ENCODE results near the gene HLA-DPB1. TPM values are rescaled to one million over a fixed set of nuclear protein-coding genes. Genes with fewer than 3 reads are reported as not detected.

Gene HLA-DPB1
- polyA plus RNA-seq, 3 donors, result 569 to 682 (median 676) TPM

- Histone ChIP-seq H4K20me1 (ENCODE audit: insufficient read depth, low read length) (no peaks in the 10 kb centered on the region), H3K4me3 (replicated peaks in 1 of 3; ENCODE audit: low read depth in 2 of 3, low read length in 3 of 3) (no peak overlapping the region), H3K4me2 (replicated peaks; ENCODE audit: extremely low read depth, low read length, poor library complexity, severe bottlenecking) (no peak overlapping the region), H3K79me2 (ENCODE audit: insufficient read depth, low read length) (no peaks in the 10 kb centered on the region), H3K27me3 (ENCODE audit: control insufficient read depth in 2 of 2, insufficient read depth in 2 of 2, low read length in 2 of 2) (no peaks in the 10 kb centered on the region), H3K9me3 (replicated peaks in 1 of 2; ENCODE audit: control insufficient read depth in 1 of 2, insufficient read depth in 1 of 2, low read length in 2 of 2) (no peaks in the 10 kb centered on the region), H3K4me1 (ENCODE audit: control insufficient read depth in 1 of 2, insufficient read depth in 2 of 2, low read length in 2 of 2) (peaks cover 29 to 30% of the 10 kb centered on the region in 2 donors), H2AFZ (ENCODE audit: insufficient read depth, low read depth, low read length, poor library complexity, severe bottlenecking) (no peak overlapping the region), H3K36me3 (replicated peaks in 1 of 2; ENCODE audit: control insufficient read depth in 1 of 2, insufficient read depth in 2 of 2, low read length in 2 of 2) (no peaks in the 10 kb centered on the region), H3K27ac (ENCODE audit: low read depth in 1 of 2, low read length in 2 of 2) (no peak overlapping the region), H3K9ac (ENCODE audit: insufficient read depth, low read length, poor library complexity, severe bottlenecking) (no peak overlapping the region)
- DNase-seq, result no peak
- no peak for TF ChIP-seq CTCF (IDR thresholded peaks at IDR 0.05)
- Mint-ChIP-seq H3K9me3 (peaks cover 0 to 10% (median 0%) of the 10 kb centered on the region in 7 donors), H3K27ac (no peak overlapping the region), H3K27me3 (ENCODE audit: low read depth in 3 of 3) (peaks cover 0 to 4% (median 0%) of the 10 kb centered on the region in 3 donors), H3K4me3 (no peak overlapping the region), H3K4me1 (peaks cover 29% of the 10 kb centered on the region), H3K36me3 (peaks cover 0 to 4% of the 10 kb centered on the region in 2 donors)
- WGBS (ENCODE audit: insufficient coverage), result 79% methylated on average over 2 of the region's 4 CpGs
- intact Hi-C loops (cut with micrococcal nuclease), result no loop called here
These were observed 22.6 kb upstream of the HLA-DPB1 start for GRCh38 chr6:33053230-33053629.

- H3K4me2 ChIP-seq (replicated peaks; ENCODE audit: extremely low read depth, low read length, poor library complexity, severe bottlenecking), result peak overlapping the region; percentile 36
- H2AFZ ChIP-seq (ENCODE audit: insufficient read depth, low read depth, low read length, poor library complexity, severe bottlenecking), result no peak overlapping the region
- H3K27ac ChIP-seq (ENCODE audit: low read depth in 1 of 2, low read length in 2 of 2), result peak overlapping the region in 1 of 2 donors; percentile 59
- H3K79me2 ChIP-seq (ENCODE audit: insufficient read depth, low read length), result no peaks in the 10 kb centered on the region
- no peak overlapping the region for H3K9ac ChIP-seq (ENCODE audit: insufficient read depth, low read length, poor library complexity, severe bottlenecking)
- WGBS (ENCODE audit: insufficient coverage), result 57% methylated on average over 1 of the region's 6 CpGs
- H3K27me3 ChIP-seq (ENCODE audit: control insufficient read depth in 2 of 2, insufficient read depth in 2 of 2, low read length in 2 of 2), result no peaks in the 10 kb centered on the region
- H3K4me3 ChIP-seq (replicated peaks in 1 of 3; ENCODE audit: low read depth in 2 of 3, low read length in 3 of 3), result peak overlapping the region in 2 of 3 experiments; percentile 10 to 43
- Mint-ChIP-seq H3K27me3 (ENCODE audit: low read depth in 3 of 3) (peaks cover 0 to 5% (median 0%) of the 10 kb centered on the region in 3 donors), H3K4me3 (peak overlapping the region; percentile 37 to 62), H3K9me3 (peaks cover 0 to 10% (median 6%) of the 10 kb centered on the region in 7 donors), H3K27ac (peak overlapping the region; percentile 51 to 82 (median 70)), H3K4me1 (peaks cover 30% of the 10 kb centered on the region), H3K36me3 (no peaks in the 10 kb centered on the region)
- intact Hi-C loops (cut with micrococcal nuclease), result no loop called here
- no peak for TF ChIP-seq CTCF (IDR thresholded peaks at IDR 0.05)
- no peaks in the 10 kb centered on the region for H3K9me3 ChIP-seq (replicated peaks in 1 of 2; ENCODE audit: control insufficient read depth in 1 of 2, insufficient read depth in 1 of 2, low read length in 2 of 2)
- peak in 2 of 3 donors; percentile 48 to 51 for DNase-seq
- peaks cover 29 to 34% of the 10 kb centered on the region in 2 donors for H3K4me1 ChIP-seq (ENCODE audit: control insufficient read depth in 1 of 2, insufficient read depth in 2 of 2, low read length in 2 of 2)
- H3K36me3 ChIP-seq (replicated peaks in 1 of 2; ENCODE audit: control insufficient read depth in 1 of 2, insufficient read depth in 2 of 2, low read length in 2 of 2), result no peaks in the 10 kb centered on the region
- H4K20me1 ChIP-seq (ENCODE audit: insufficient read depth, low read length), result no peaks in the 10 kb centered on the region
These were observed 18.3 kb upstream of the HLA-DPB1 start for GRCh38 chr6:33057222-33058150.
